GM13977 (cell line): ENCODE measurements around the gene THOC1.

Source experiments
- DNase-seq: peaks from one replicate; pipeline ENCODE4 v3.0.0; 2012; ENCODE audit warnings: low spot score
- in situ Hi-C: fragments of 300-500 bp; cut with MboI; formaldehyde crosslinking; loops from one replicate; pipeline ENCODE4 v1.12.0; 2022; ENCODE audit warnings: low sequenced_read_pairs, low pct_unique_long_range_greater_than_20kb, mixed read lengths, inconsistent platforms; ENCODE audit not compliant: unreplicated experiment
- TF ChIP-seq, protein P1 (sequence below): IDR thresholded peaks from 2 replicates; pipeline ENCODE4 v1.5.1; 2012; ENCODE audit warnings: mild to moderate bottlenecking, control low read depth; ENCODE audit not compliant: insufficient read depth; ENCODE audit errors: extremely low read depth, missing control alignments

Gene THOC1

GRCh38 chr18:261398-262073, 6.3 kb downstream of the THOC1 start:
- DNase-seq: no peak
- TF ChIP-seq, protein P1, sequence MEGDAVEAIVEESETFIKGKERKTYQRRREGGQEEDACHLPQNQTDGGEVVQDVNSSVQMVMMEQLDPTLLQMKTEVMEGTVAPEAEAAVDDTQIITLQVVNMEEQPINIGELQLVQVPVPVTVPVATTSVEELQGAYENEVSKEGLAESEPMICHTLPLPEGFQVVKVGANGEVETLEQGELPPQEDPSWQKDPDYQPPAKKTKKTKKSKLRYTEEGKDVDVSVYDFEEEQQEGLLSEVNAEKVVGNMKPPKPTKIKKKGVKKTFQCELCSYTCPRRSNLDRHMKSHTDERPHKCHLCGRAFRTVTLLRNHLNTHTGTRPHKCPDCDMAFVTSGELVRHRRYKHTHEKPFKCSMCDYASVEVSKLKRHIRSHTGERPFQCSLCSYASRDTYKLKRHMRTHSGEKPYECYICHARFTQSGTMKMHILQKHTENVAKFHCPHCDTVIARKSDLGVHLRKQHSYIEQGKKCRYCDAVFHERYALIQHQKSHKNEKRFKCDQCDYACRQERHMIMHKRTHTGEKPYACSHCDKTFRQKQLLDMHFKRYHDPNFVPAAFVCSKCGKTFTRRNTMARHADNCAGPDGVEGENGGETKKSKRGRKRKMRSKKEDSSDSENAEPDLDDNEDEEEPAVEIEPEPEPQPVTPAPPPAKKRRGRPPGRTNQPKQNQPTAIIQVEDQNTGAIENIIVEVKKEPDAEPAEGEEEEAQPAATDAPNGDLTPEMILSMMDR: no peak
- in situ Hi-C loops: no loop called here

GRCh38 chr18:260547-260946, 7.3 kb downstream of the THOC1 start:
- no peak for DNase-seq
- TF ChIP-seq, protein P1: no peak
- in situ Hi-C loops: no loop called here

DNA sequence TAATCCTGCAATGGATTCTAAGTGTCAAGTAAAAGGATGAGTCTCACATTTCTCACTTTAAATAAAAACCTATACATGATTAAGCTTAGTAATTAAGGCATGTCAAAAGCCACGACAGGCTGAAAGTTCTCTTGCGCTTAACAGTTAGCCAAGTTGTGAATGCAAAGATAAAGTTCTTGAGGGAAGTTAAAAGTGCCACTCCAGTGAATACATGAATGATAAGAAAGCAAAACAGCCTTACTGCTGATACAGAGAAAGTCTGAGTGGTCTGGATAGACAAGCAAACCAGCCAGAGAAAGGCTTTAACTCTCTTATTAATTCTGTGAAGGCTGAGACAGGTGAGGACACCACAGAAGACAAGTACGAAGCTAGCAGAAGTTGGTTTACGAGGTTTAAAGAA, 12.7 kb downstream of the THOC1 start:
- TF ChIP-seq, protein P1: no peak
- in situ Hi-C loops: no loop called here
- DNase-seq: no peak

GRCh38 chr18:253121-253520, 14.7 kb downstream of the THOC1 start:
- in situ Hi-C loops: no loop called here
- TF ChIP-seq, protein P1: no peak
- DNase-seq: no peak

DNA sequence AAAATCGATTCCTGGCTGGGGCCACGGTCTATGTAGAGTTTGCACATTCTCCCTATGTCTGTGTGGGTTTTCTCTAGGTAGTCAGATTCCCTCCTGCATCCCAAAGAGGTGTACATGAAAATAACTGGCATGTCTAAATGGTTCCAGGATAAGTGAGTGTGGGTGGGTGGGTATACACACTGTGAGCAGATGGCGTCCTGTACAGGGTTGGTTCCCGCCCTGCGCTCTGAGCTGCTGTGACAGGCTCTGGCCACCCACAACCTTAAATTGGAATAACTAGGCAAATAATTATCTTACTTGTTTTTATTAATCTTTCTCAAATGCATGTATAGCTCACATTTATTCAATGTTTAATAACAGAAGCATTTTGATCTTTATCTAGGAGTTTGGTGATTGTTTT, 16.3 kb downstream of the THOC1 start:
- DNase-seq: no peak
- TF ChIP-seq, protein P1: no peak
- in situ Hi-C loops: no loop called here

DNA sequence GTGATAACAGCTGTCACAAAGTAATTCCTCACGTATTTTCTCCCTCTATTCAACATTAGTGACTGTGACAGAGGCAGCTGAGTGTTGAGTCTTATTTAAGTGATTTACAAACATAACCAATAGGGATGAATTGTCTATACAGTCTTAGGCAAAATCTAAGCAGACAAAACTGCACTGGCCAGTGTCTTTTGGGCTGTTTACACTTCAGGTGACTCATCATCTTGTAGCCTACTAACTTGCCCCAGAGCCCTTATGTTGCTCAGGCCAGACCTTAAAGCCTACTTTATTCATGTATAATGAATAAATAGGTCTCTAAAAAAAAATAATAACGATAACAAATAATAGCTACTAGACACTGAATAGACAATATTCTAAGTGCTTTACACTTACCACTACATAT, 17.2 kb downstream of the THOC1 start:
- TF ChIP-seq, protein P1: no peak
- in situ Hi-C loops: no loop called here
- no peak for DNase-seq

GRCh38 chr18:248053-248452, 19.8 kb downstream of the THOC1 start:
- TF ChIP-seq, protein P1: no peak
- no peak for DNase-seq
- in situ Hi-C loops: no loop called here
